ENCODE measurements around the gene ASPG.
A peak's percentile ranks its signal among the peaks of the same experiment; 100 is the strongest.

The ASPG gene

DNA sequence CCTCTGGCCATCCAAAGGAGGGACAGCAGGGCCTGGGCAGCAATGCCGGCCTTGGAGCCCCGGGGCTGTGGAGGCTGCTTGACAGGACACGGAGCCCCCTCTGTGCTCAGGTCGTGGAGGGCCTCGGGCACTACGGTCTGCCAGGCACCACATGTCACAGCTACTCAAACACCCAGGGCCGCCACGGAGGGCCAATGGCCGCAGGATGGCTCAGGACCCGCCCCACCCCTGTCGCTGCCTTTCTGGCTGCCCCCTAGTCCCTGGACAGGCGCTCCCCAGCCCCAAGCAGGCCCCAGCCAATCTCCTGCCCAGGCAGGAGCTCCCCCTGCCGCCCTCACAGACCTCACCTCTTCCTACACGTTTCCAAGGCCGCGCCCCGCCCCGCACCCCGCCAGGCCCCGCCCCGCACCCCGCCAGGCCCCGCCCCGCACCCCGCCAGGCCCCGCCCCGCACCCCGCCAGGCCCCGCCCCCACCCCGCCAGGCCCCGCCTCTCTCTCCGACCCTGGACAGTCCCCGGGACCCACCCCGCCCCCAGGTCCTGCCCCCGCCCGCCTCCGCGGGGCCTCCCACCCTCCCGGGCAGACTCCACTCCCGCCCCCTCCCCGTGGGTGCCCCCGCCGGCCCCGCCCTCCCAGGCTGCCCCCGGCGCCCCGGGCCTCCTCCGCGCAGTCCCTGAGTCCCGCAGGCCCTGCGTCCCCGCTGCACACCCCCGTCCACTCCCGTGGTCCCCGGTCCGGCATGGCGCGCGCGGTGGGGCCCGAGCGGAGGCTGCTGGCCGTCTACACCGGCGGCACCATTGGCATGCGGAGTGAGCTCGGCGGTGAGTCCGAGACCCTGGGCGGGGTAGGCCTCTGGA is at the start of gene ASPG:
TSS of gene ASPG (plus strand) at position 669 of the 857 bp plus-strand sequence. CDS start at position 740, 71 bp downstream.
- no peak for TF ChIP-seq JUND (IDR thresholded peaks at IDR 0.05; ENCODE audit: low read depth)
- in situ Hi-C loops (cut with HindIII; ENCODE audit: low pct_unique_long_range_greater_than_20kb, low sequenced_read_pairs) = no loop called here
- DNase-seq (ENCODE audit: low read depth in 1 of 2, low spot score in 1 of 2) = peak; percentile 81 to 87

- no peak for DNase-seq (ENCODE audit: low read depth in 1 of 2, low spot score in 1 of 2)
- no peak for TF ChIP-seq JUND (IDR thresholded peaks at IDR 0.05; ENCODE audit: low read depth)
- in situ Hi-C loops (cut with HindIII; ENCODE audit: low pct_unique_long_range_greater_than_20kb, low sequenced_read_pairs) = no loop called here
These were observed 49.3 kb upstream of the ASPG start for GRCh38 chr14:104036212-104036611.

GRCh38 chr14:104037074-104037473 is 48.4 kb upstream of the ASPG start:
- in situ Hi-C loops (cut with HindIII; ENCODE audit: low pct_unique_long_range_greater_than_20kb, low sequenced_read_pairs) = no loop called here
- DNase-seq (ENCODE audit: low read depth in 1 of 2, low spot score in 1 of 2) = no peak
- no peak for TF ChIP-seq JUND (IDR thresholded peaks at IDR 0.05; ENCODE audit: low read depth)

- TF ChIP-seq JUND (IDR thresholded peaks at IDR 0.05; ENCODE audit: low read depth) = no peak
- DNase-seq (ENCODE audit: low read depth in 1 of 2, low spot score in 1 of 2) = no peak
- in situ Hi-C loops (cut with HindIII; ENCODE audit: low pct_unique_long_range_greater_than_20kb, low sequenced_read_pairs) = no loop called here
These were observed 47.6 kb upstream of the ASPG start for GRCh38 chr14:104037903-104038302.

DNA sequence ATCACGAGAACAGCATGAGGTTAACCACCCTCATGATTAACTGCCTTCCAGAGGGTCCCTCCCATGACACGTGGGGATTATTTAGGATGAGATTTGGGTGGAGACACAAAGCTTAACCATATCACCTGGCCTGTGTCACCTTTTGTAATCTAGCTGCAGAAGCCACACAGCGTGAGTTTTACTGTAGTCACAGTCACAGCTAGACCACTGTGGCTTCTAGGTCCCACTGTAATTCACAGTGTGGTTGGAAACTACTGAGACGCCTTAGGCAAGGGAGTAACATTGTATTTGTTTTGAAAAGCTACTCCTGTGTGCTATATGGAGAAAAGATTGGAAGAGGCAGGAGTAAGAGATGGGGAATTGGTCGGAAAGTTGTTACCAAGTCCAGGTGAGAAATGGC is 46.3 kb upstream of the ASPG start:
- in situ Hi-C loops (cut with HindIII; ENCODE audit: low pct_unique_long_range_greater_than_20kb, low sequenced_read_pairs) = no loop called here
- DNase-seq (ENCODE audit: low read depth in 1 of 2, low spot score in 1 of 2) = no peak
- no peak for TF ChIP-seq JUND (IDR thresholded peaks at IDR 0.05; ENCODE audit: low read depth)

GRCh38 chr14:104040539-104040938 is 45.0 kb upstream of the ASPG start:
- TF ChIP-seq JUND (IDR thresholded peaks at IDR 0.05; ENCODE audit: low read depth) = no peak
- no peak for DNase-seq (ENCODE audit: low read depth in 1 of 2, low spot score in 1 of 2)
- in situ Hi-C loops (cut with HindIII; ENCODE audit: low pct_unique_long_range_greater_than_20kb, low sequenced_read_pairs) = no loop called here

- no peak for TF ChIP-seq JUND (IDR thresholded peaks at IDR 0.05; ENCODE audit: low read depth)
- no peak for DNase-seq (ENCODE audit: low read depth in 1 of 2, low spot score in 1 of 2)
- in situ Hi-C loops (cut with HindIII; ENCODE audit: low pct_unique_long_range_greater_than_20kb, low sequenced_read_pairs) = no loop called here
These were observed 43.9 kb upstream of the ASPG start for GRCh38 chr14:104041430-104042104.

GRCh38 chr14:104044016-104044415 is 41.5 kb upstream of the ASPG start:
- no peak for TF ChIP-seq JUND (IDR thresholded peaks at IDR 0.05; ENCODE audit: low read depth)
- in situ Hi-C loops (cut with HindIII; ENCODE audit: low pct_unique_long_range_greater_than_20kb, low sequenced_read_pairs) = no loop called here
- DNase-seq (ENCODE audit: low read depth in 1 of 2, low spot score in 1 of 2) = no peak

- no peak for TF ChIP-seq JUND (IDR thresholded peaks at IDR 0.05; ENCODE audit: low read depth)
- in situ Hi-C loops (cut with HindIII; ENCODE audit: low pct_unique_long_range_greater_than_20kb, low sequenced_read_pairs) = no loop called here
- DNase-seq (ENCODE audit: low read depth in 1 of 2, low spot score in 1 of 2) = no peak
These were observed 37.7 kb upstream of the ASPG start for GRCh38 chr14:104047761-104048160.

- DNase-seq (ENCODE audit: low read depth in 1 of 2, low spot score in 1 of 2) = no peak
- no peak for TF ChIP-seq JUND (IDR thresholded peaks at IDR 0.05; ENCODE audit: low read depth)
- in situ Hi-C loops (cut with HindIII; ENCODE audit: low pct_unique_long_range_greater_than_20kb, low sequenced_read_pairs) = no loop called here
These were observed 36.6 kb upstream of the ASPG start for GRCh38 chr14:104048758-104049507.

GRCh38 chr14:104049576-104050240 is 35.8 kb upstream of the ASPG start:
- in situ Hi-C loops (cut with HindIII; ENCODE audit: low pct_unique_long_range_greater_than_20kb, low sequenced_read_pairs) = no loop called here
- TF ChIP-seq JUND (IDR thresholded peaks at IDR 0.05; ENCODE audit: low read depth) = no peak
- DNase-seq (ENCODE audit: low read depth in 1 of 2, low spot score in 1 of 2) = no peak

DNA sequence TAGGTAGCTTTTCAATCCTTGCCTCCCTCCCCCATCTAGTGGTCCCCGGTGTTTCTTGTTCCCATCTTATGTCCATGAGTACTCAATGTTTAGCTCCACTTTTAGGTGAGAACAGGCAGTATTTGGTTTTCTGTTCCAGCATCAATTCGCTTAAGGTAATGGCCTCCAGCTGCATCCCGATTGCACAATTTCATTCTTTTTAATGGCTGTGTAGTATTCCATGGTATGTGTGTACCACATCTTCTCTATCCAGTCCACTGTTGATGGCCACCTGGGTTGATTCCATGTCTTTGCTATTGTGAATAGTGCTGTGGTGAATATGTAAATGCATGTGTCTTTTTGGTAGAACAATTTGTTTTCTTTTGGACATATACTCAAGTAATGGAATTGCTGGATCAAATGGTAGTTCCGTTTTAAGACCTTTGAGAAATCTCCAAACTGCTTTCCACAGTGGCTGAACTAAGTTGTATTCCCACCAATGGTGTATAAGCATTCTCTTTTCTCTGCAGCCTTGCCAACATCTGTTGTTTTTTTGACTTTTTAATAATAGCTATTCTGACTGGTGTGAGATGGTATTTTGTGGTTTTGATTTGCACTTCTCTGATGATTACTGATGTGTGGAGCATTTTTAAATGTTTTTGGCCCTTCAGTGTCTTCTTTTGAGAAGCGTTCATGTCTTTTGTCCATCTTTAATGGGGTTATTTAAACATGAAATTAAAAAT is 34.2 kb upstream of the ASPG start:
- DNase-seq (ENCODE audit: low read depth in 1 of 2, low spot score in 1 of 2) = no peak
- in situ Hi-C loops (cut with HindIII; ENCODE audit: low pct_unique_long_range_greater_than_20kb, low sequenced_read_pairs) = no loop called here
- TF ChIP-seq JUND (IDR thresholded peaks at IDR 0.05; ENCODE audit: low read depth) = no peak
